HepG2 (cell line): ENCODE measurements around the gene TMBIM6. TPM values are rescaled to one million over a fixed set of nuclear protein-coding genes. Genes with fewer than 3 reads are reported as not detected.

ENCODE experiments used
- ATAC-seq: fragments of 200-7000 bp; cut with Tn5 transposase; 3 replicates; pipeline ENCODE4 v1.9.1; 2020; ENCODE audit warnings: mild to moderate bottlenecking, moderate library complexity
- BruUV-seq: library from RNA; stranded (reverse); fragments of 400-500 nt; replicated peaks from 2 replicates; lab custom pipeline; 2021; lab: Mats Ljungman, UMichigan
- CTCF ChIA-PET: fragments of 300-600 bp; formaldehyde crosslinking; extraction: SDS; loops from one replicate; lab custom pipeline; 2021; ENCODE audit warnings: low total read pairs, inconsistent platforms, low intra/inter-chr PET ratio; lab: Yijun Ruan, JAX
- POLR2A ChIA-PET: fragments of 350-600 bp; sonication (Branson Sonifier 250); formaldehyde crosslinking; loops from one replicate; lab custom pipeline; 2020; ENCODE audit warnings: antibody characterized with exemption, inconsistent platforms; lab: Yijun Ruan, JAX
- DNase-seq: peaks from one replicate; pipeline ENCODE4 v3.0.0-alpha.2; 2015; ENCODE audit warnings: low spot score
- FAIRE-seq: peaks from 3 replicates; lab custom pipeline; 2011; peaks lifted over from hg19 to GRCh38; lab: Jason Lieb, UNC
- H2AFZ ChIP-seq: one replicate; pipeline ENCODE4 v1.6.1; 2011; ENCODE audit warnings: low read length, inconsistent platforms
- H3K27ac ChIP-seq: fragments of 300-600 bp; 3 replicates; pipeline ENCODE4 v1.8.0; 2011; ENCODE audit warnings: mixed run types, mild to moderate bottlenecking, mixed read lengths, low read length, inconsistent platforms; ENCODE audit not compliant: insufficient read depth; ENCODE audit errors: extremely low read length
- H3K27me3 ChIP-seq, 2 experiments: fragments of 200-600 bp in 1 of 2; 2 replicates in 1 of 2; 3 replicates in 1 of 2; pipeline versions ENCODE4 v1.6.0 to v1.8.0; 2011; ENCODE audit warnings: low read length in 2 of 2, mild to moderate bottlenecking in 2 of 2, moderate library complexity in 2 of 2, inconsistent platforms in 1 of 2; ENCODE audit not compliant: insufficient read depth in 2 of 2, control insufficient read depth in 1 of 2
- H3K36me3 ChIP-seq, 2 experiments: fragments of 200-600 bp in 1 of 2; replicated peaks in 1 of 2; 2 replicates in 1 of 2; 3 replicates in 1 of 2; pipeline versions ENCODE4 v1.5.1 to v1.8.0; 2011; ENCODE audit warnings: low read length in 2 of 2, inconsistent platforms in 1 of 2; ENCODE audit not compliant: insufficient read depth in 2 of 2, control insufficient read depth in 1 of 2
- H3K4me1 ChIP-seq: 2 replicates; pipeline ENCODE4 v1.5.1; 2012; ENCODE audit warnings: low read length, inconsistent platforms; ENCODE audit not compliant: insufficient read depth
- H3K4me2 ChIP-seq: 2 replicates; pipeline ENCODE4 v1.6.0; 2011; ENCODE audit warnings: low read depth, low read length, inconsistent platforms
- H3K4me3 ChIP-seq, 3 experiments: fragments of 200-600 bp in 1 of 3; sonication (generic), shearing (Covaris generic) in 1 of 3; replicated peaks in 1 of 3; 2 replicates each; pipeline ENCODE4 v1.5.1; 2011 to 2016; ENCODE audit warnings: low read length in 3 of 3, inconsistent platforms in 2 of 3, low read depth in 2 of 3, mild to moderate bottlenecking in 2 of 3, control low read depth in 1 of 3, mixed read lengths in 1 of 3; ENCODE audit not compliant: insufficient read depth in 1 of 3
- H3K79me2 ChIP-seq: one replicate; pipeline ENCODE4 v1.6.1; 2011; ENCODE audit warnings: low read length, inconsistent platforms; ENCODE audit not compliant: insufficient read depth
- H3K9ac ChIP-seq: 2 replicates; pipeline ENCODE4 v1.6.0; 2011; ENCODE audit warnings: mild to moderate bottlenecking, low read depth, low read length, inconsistent platforms; ENCODE audit not compliant: insufficient read depth
- H3K9me3 ChIP-seq: 2 replicates; pipeline ENCODE4 v1.5.1; 2012; ENCODE audit warnings: mild to moderate bottlenecking, low read length
- H4K20me1 ChIP-seq: 2 replicates; pipeline ENCODE4 v1.6.0; 2011; ENCODE audit warnings: inconsistent platforms, mild to moderate bottlenecking, low read length, moderate library complexity; ENCODE audit not compliant: insufficient read depth
- AGO2 ChIP-seq: fragments of 200-400 bp; formaldehyde crosslinking; optimal IDR thresholded peaks from 2 replicates; pipeline ENCODE3; 2017; ENCODE audit warnings: mild to moderate bottlenecking, low read depth, low read length, moderate library complexity
- ARHGAP35 ChIP-seq: sonication (generic); formaldehyde crosslinking; IDR thresholded peaks from 2 replicates; pipeline ENCODE4 v1.9.0; 2022; ENCODE audit warnings: mild to moderate bottlenecking, inconsistent platforms, moderate library complexity, missing genetic modification reagents, borderline replicate concordance
- BHLHE40 ChIP-seq: IDR thresholded peaks from 2 replicates; pipeline ENCODE4 v1.6.1; 2011; ENCODE audit warnings: low read length, improper control_type of control experiment
- ETV6 ChIP-seq: sonication (generic); formaldehyde crosslinking; conservative IDR thresholded peaks from 2 replicates; pipeline ENCODE4 v1.4.0; 2020; ENCODE audit warnings: missing genetic modification reagents
- ISL2 ChIP-seq: sonication (generic); formaldehyde crosslinking; IDR thresholded peaks from 2 replicates; pipeline ENCODE4 v1.5.0; 2020; ENCODE audit warnings: missing genetic modification reagents
- MXD1 ChIP-seq: sonication (generic); formaldehyde crosslinking; IDR thresholded peaks from 2 replicates; pipeline ENCODE4 v1.4.0; 2020; ENCODE audit warnings: mild to moderate bottlenecking, missing genetic modification reagents
- PHF21A ChIP-seq: sonication (generic); formaldehyde crosslinking; IDR thresholded peaks from 2 replicates; pipeline ENCODE4 v1.5.0; 2020; ENCODE audit warnings: mild to moderate bottlenecking, missing genetic modification reagents
- SNAI1 ChIP-seq: sonication (generic); formaldehyde crosslinking; IDR thresholded peaks from 2 replicates; pipeline ENCODE4 v1.5.0; 2020; ENCODE audit warnings: mild to moderate bottlenecking, missing genetic modification reagents, borderline replicate concordance
- ZNF234 ChIP-seq: sonication (generic); formaldehyde crosslinking; conservative IDR thresholded peaks from 2 replicates; pipeline ENCODE4 v1.5.1; 2020; ENCODE audit warnings: mild to moderate bottlenecking, missing genetic modification reagents
- ZNF569 ChIP-seq: sonication (generic); formaldehyde crosslinking; IDR thresholded peaks from 2 replicates; pipeline ENCODE4 v1.5.0; 2020; ENCODE audit warnings: mild to moderate bottlenecking, missing genetic modification reagents, moderate library complexity, borderline replicate concordance
- WGBS: methylation state at CpG from one replicate; pipeline ENCODE4 v1.1.6; 2017; ENCODE audit warnings: low lambda C conversion rate; 5-methylcytosine and 5-hydroxymethylcytosine counted together
- in situ Hi-C: cut with HindIII; loops from 2 replicates; pipeline ENCODE4 v1.10.0; 2017; ENCODE audit warnings: low pct_unique_long_range_greater_than_20kb; ENCODE audit not compliant: extremely low pct_ligation_motif_present
- intact Hi-C: fragments of 100-400 bp; cut with micrococcal nuclease; formaldehyde crosslinking; loops from one replicate; pipeline ENCODE4 v1.10.0; 2022; ENCODE audit not compliant: unreplicated experiment
- polyA plus RNA-seq, 8 experiments: library from polyadenylated mRNA; depleted of rRNA in 3 of 8; stranded (reverse) in 7 of 8; unstranded in 1 of 8; fragments of >200 nt; fragmentation: Illumina TruSeq in 4 of 8; extraction: Trizol in 4 of 8; gene quantifications; 2 replicates each; pipeline versions ENCODE4 v1.2.1 to v1.2.3, GENCODE V29; 2011 to 2016; ENCODE audit warnings: low read depth in 4 of 8, missing spikeins in 1 of 8, mixed read lengths in 1 of 8; ENCODE audit not compliant: insufficient read depth in 1 of 8
- total RNA-seq, 5 experiments: library from RNA; depleted of rRNA; stranded (reverse); fragments of >200 nt; fragmentation: Illumina TruSeq; extraction: Trizol; gene quantifications; 2 replicates each; pipeline ENCODE4 v1.2.3, GENCODE V29; 2016; ENCODE audit warnings: low read depth in 1 of 5
- TF ChIP-seq, protein P1 (sequence below): sonication (generic); formaldehyde crosslinking; IDR thresholded peaks from 2 replicates; pipeline ENCODE4 v1.8.0; 2022; ENCODE audit warnings: missing genetic modification reagents, mild to moderate bottlenecking, borderline replicate concordance

Gene TMBIM6
- total and polyA plus RNA-seq, 2 of the 13 experiments (the other 11 are each of a cell fraction or from before 2014, with no cell fraction given) = 412 to 468 TPM

DNA sequence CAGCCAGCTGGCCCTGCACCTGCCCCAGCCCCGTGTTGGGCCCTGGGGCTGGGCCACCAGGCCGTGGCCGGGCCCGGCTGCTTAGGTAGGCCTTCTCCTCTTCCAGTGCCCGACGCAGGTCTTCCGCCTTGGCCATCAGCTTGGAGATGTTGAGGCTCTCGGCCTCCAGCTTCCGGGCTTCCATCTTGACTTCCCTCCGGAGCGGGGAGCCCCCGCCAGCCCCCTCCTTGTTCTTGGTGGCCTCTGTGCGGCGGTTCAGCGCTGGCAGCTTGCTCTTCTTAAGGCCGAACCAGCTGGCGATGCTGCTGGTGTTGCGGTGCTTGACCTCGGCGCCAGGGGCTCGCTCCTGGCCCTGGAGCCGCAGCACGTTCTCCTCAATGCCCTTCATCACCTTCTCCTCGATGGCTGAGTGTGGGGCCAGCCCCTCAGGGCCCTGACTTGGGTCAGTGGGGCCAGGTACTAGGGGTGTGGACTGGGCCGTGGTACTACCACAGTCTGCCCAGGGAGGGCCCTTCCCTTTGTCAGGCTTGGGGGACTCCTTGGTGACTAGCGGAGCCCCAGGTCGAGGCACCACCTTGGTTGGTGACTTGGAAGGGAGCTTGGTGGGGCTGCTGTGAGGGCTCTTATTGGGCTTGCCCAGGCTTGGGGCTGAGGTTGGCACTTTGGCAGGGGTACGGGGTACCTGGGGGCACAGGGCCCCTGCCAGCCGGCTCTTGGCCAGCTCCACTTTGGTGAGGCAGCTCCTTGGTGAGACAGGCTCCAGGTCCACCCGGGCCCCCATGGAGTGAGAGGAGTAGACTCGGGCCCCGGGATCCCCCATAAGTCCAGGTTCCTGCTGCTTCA is 53.7 kb downstream of the TMBIM6 start:
- CTCF ChIA-PET = no interaction called here
- intact Hi-C loops (no loop called here), in situ Hi-C loops (loop anchor here (5.0 kb wide), 1 partner anchor 32 kb away; the partner anchor contains the start of gene NCKAP5L)
- Histone ChIP-seq H3K27me3 (no peaks in the 10 kb centered on the region), H3K79me2 (no peaks in the 10 kb centered on the region), H3K9me3 (no peaks in the 10 kb centered on the region), H3K4me1 (peaks cover 3% of the 10 kb centered on the region; the same call in 1 of the 2 replicates), H3K9ac (no peak overlapping the region), H3K4me3 (no peak overlapping the region), H4K20me1 (no peaks in the 10 kb centered on the region), H3K36me3 (peaks cover 8 to 24% of the 10 kb centered on the region in 2 experiments; a peak in 4 of 5 replicates), H3K4me2 (no peak overlapping the region), H3K27ac (no peak overlapping the region), H2AFZ (no peak overlapping the region)
- no TSS peak for BruUV-seq
- peak; percentile 93 for TF ChIP-seq AGO2
- TF ChIP-seq, protein P1, sequence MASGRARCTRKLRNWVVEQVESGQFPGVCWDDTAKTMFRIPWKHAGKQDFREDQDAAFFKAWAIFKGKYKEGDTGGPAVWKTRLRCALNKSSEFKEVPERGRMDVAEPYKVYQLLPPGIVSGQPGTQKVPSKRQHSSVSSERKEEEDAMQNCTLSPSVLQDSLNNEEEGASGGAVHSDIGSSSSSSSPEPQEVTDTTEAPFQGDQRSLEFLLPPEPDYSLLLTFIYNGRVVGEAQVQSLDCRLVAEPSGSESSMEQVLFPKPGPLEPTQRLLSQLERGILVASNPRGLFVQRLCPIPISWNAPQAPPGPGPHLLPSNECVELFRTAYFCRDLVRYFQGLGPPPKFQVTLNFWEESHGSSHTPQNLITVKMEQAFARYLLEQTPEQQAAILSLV (CRISPR knock-in tag) = no peak
- ATAC-seq (peak; percentile 10; the same call in 2 of the 3 replicates), DNase-seq (no peak), FAIRE-seq (no peak)
- 95% methylated on average over 24 of the region's 32 CpGs for WGBS
- POLR2A ChIA-PET = no interaction called here

DNA sequence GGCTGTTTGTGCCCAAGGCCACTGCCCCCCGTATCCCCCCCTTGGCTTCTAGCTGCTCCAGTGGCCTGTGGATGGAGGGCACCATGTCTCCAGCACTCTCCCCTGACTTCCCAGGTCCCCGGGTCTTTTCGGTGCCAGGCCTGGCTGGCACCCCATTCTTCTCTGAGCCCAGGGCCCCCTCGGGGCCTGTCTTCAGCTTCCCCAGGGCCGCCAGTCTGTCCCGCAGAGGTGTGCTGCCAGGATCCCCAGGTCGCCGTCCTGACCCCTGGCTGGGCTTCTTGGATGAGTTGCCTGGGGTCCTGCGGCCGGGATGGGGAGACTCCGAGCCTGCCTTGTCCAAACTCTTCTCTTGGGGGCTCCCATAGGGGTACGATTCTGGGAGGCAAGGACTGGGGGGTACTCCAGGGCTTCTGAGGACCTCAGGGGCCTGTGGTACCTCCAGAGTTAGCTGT is 54.3 kb downstream of the TMBIM6 start:
- H3K4me1 ChIP-seq = peaks cover 9% of the 10 kb centered on the region
- H3K27me3 ChIP-seq = no peaks in the 10 kb centered on the region
- ChIA-PET CTCF (no interaction called here), POLR2A (no interaction called here)
- FAIRE-seq (no peak), DNase-seq (no peak), ATAC-seq (no peak)
- no peaks in the 10 kb centered on the region for H3K9me3 ChIP-seq
- peaks cover 8 to 31% of the 10 kb centered on the region in 2 experiments for H3K36me3 ChIP-seq
- H2AFZ ChIP-seq = no peak overlapping the region
- H3K4me2 ChIP-seq = no peak overlapping the region
- H4K20me1 ChIP-seq = no peaks in the 10 kb centered on the region
- H3K79me2 ChIP-seq = no peaks in the 10 kb centered on the region
- intact Hi-C loops (no loop called here), in situ Hi-C loops (no loop called here)
- no peak for TF ChIP-seq BHLHE40
- no peak for TF ChIP-seq ETV6 (CRISPR knock-in tag)
- TF ChIP-seq ZNF234 (CRISPR knock-in tag) = no peak
- no peak for TF ChIP-seq SNAI1 (CRISPR knock-in tag)
- TF ChIP-seq ZNF569 (CRISPR knock-in tag) = no peak
- TF ChIP-seq MXD1 (CRISPR knock-in tag) = no peak
- TF ChIP-seq PHF21A (CRISPR knock-in tag) = no peak
- no peak for TF ChIP-seq ARHGAP35 (CRISPR knock-in tag)
- no peak for TF ChIP-seq ISL2 (CRISPR knock-in tag)
- H3K9ac ChIP-seq = no peak overlapping the region
- 92% methylated on average over 12 of the region's 12 CpGs for WGBS
- no TSS peak for BruUV-seq
- H3K4me3 ChIP-seq = no peak overlapping the region
- no peak overlapping the region for H3K27ac ChIP-seq
